ENCODE measurements around the gene ERCC4. TPM values are rescaled to one million over a fixed set of nuclear protein-coding genes. Genes with fewer than 3 reads are reported as not detected.

ERCC4 gene
- total and polyA plus RNA-seq, 9 donors = 2.8 to 21.4 (median 14.0) TPM

DNA sequence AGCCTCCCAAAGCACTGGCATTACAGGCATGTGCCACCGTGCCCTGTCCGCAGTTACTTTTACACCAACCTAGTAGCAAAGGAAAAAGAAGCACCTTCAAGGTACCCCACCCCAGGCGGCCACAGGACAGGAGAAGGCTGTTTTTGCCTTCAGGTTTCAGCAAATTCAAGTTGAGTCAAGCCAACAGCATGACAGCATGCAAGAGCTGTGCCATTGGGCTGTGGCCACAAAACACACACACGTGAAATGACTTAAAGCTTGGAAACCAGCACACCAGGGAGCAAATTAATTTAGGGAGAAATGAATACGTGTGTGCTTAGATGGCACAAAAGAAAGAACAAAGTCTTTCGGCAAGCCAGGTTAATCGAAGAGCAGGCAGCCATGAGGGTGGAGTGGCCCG lies 39.7 kb downstream of the ERCC4 start:
- H3K9me3 ChIP-seq = no peaks in the 10 kb centered on the region
- no peak for TF ChIP-seq POLR2A (IDR thresholded peaks at IDR 0.05)
- TF ChIP-seq CTCF (IDR thresholded peaks at IDR 0.05) = no peak
- no peak for TF ChIP-seq EP300 (IDR thresholded peaks at IDR 0.05)
- no peak overlapping the region for H3K4me3 ChIP-seq
- H3K36me3 ChIP-seq = no peaks in the 10 kb centered on the region
- intact Hi-C loops (cut with DNase I) = no loop called here
- WGBS, 3 donors = 92 to 96% (median 94%) methylated on average over 8 of the region's 8 CpGs
- H3K4me1 ChIP-seq (ENCODE audit: insufficient read depth) = peaks cover 6% of the 10 kb centered on the region
- H3K27ac ChIP-seq = no peak overlapping the region
- no peaks in the 10 kb centered on the region for H3K27me3 ChIP-seq
- DNase-seq = no peak

DNA sequence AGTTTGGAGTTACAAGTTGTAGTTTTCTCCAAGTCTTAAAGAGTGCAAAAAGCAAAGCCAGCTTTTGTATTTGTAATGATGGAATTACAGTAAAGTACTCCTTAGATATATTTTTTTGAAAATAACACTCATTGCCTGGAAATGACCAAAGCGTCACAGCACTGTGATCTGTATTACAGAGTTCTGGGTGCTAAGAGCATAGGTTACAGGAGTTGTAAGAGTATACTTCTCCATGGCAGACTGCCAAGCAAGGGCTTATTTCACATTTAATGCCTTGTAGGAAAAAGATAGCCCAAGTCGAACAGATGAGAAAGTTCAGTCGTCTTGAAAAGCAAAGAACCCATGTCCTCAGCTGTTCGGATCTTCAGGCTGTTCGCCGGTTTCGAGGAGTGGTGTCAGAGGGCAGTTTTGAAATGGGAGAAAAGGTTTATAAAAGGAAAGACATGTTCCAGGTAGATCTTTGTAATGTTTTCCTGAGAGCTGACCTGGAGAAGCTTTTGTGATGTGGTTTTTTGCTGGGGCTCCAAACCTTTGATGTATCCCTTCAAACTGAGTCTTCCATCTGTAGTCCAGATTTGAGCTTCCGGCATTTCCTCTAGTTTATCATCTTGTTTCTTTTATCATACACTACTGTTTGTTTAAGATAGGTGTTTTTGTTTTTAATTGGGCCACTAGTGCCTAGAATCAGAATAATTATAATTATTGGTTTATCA lies 41.3 kb downstream of the ERCC4 start:
- no peaks in the 10 kb centered on the region for H3K9me3 ChIP-seq
- H3K27ac ChIP-seq = no peak overlapping the region
- TF ChIP-seq EP300 (IDR thresholded peaks at IDR 0.05) (no peak), POLR2A (IDR thresholded peaks at IDR 0.05) (no peak), CTCF (IDR thresholded peaks at IDR 0.05) (no peak)
- no peaks in the 10 kb centered on the region for H3K36me3 ChIP-seq
- no peak for DNase-seq
- H3K4me1 ChIP-seq (ENCODE audit: insufficient read depth) = peaks cover 6% of the 10 kb centered on the region
- intact Hi-C loops (cut with DNase I) = no loop called here
- no peak overlapping the region for H3K4me3 ChIP-seq
- WGBS, 3 donors = 33 to 42% (median 36%) methylated on average over 8 of the region's 8 CpGs
- H3K27me3 ChIP-seq = no peaks in the 10 kb centered on the region

DNA sequence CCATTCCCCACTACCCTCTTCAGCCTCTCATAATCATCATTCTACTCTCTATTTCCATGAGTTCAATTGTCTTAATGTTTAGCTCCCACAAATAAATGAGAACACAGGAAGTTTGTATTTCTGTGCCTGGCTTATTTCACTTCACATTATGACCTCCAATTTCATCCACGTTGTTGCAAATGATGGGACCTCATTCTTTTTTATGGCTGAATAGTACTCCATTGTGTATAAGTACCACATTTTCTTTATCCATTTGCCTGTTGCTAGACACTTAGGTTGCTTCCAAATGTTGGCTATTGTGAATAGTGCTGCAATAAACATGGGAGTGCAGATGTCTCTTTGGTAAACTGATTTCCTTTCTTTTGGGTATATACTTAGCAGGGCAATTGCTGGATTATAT lies 42.3 kb downstream of the ERCC4 start:
- Histone ChIP-seq H3K36me3 (no peaks in the 10 kb centered on the region), H3K27me3 (no peaks in the 10 kb centered on the region), H3K9me3 (no peaks in the 10 kb centered on the region), H3K4me1 (ENCODE audit: insufficient read depth) (peaks cover 4% of the 10 kb centered on the region), H3K27ac (no peak overlapping the region), H3K4me3 (no peak overlapping the region)
- intact Hi-C loops (cut with DNase I) = no loop called here
- TF ChIP-seq POLR2A (IDR thresholded peaks at IDR 0.05) (no peak), EP300 (IDR thresholded peaks at IDR 0.05) (no peak), CTCF (IDR thresholded peaks at IDR 0.05) (no peak)
- WGBS, 3 donors = 77 to 95% (median 95%) methylated on average over 1 of the region's 1 CpG
- no peak for DNase-seq

GRCh38 chr16:13968835-13969234 lies 48.9 kb downstream of the ERCC4 start:
- TF ChIP-seq EP300 (IDR thresholded peaks at IDR 0.05) = no peak
- no peak for TF ChIP-seq CTCF (IDR thresholded peaks at IDR 0.05)
- no peak for TF ChIP-seq POLR2A (IDR thresholded peaks at IDR 0.05)
- intact Hi-C loops (cut with DNase I) = no loop called here
- Histone ChIP-seq H3K36me3 (no peaks in the 10 kb centered on the region), H3K4me3 (no peak overlapping the region), H3K9me3 (no peaks in the 10 kb centered on the region), H3K4me1 (ENCODE audit: insufficient read depth) (no peaks in the 10 kb centered on the region), H3K27me3 (no peaks in the 10 kb centered on the region), H3K27ac (no peak overlapping the region)
- WGBS, 3 donors = 70 to 76% (median 72%) methylated on average over 2 of the region's 2 CpGs
- DNase-seq = no peak

Measured in ovary (tissue), 9 donors.